Mesothelial cell of epicardium (in vitro differentiated cells): Measurements from ENCODE around the gene PDZD8. TPM values are rescaled to one million over a fixed set of nuclear protein-coding genes. Genes with fewer than 3 reads are reported as not detected.

Experiments used
- DNase-seq, 2 experiments: peaks; one replicate each; pipeline ENCODE4 v3.0.0; 2021; ENCODE audit warnings: low spot score in 2 of 2; ENCODE audit not compliant: unreplicated experiment in 2 of 2
- H3K27ac Mint-ChIP-seq: 2 replicates; pipeline ENCODE4 v1.8.0; 2021; ENCODE audit warnings: mixed read lengths
- H3K27me3 Mint-ChIP-seq: 2 replicates; pipeline ENCODE4 v1.8.0; 2021; ENCODE audit warnings: low read depth, mixed read lengths
- H3K36me3 Mint-ChIP-seq: 2 replicates; pipeline ENCODE4 v1.8.0; 2021; ENCODE audit warnings: mixed read lengths
- H3K4me1 Mint-ChIP-seq: 2 replicates; pipeline ENCODE4 v1.8.0; 2021; ENCODE audit warnings: mixed read lengths
- H3K4me3 Mint-ChIP-seq: 2 replicates; pipeline ENCODE4 v1.8.0; 2021; ENCODE audit warnings: mild to moderate bottlenecking, moderate library complexity, mixed read lengths
- H3K9me3 Mint-ChIP-seq: 2 replicates; pipeline ENCODE4 v1.8.0; 2021; ENCODE audit warnings: mixed read lengths
- total RNA-seq: library from RNA; stranded (reverse); gene quantifications from 3 replicates; pipeline ENCODE4 v1.2.1, GENCODE V29; 2021
- TF ChIP-seq, protein P1 (sequence below): fragments of 200-600 bp; sonication (generic); IDR thresholded peaks from one replicate; pipeline ENCODE4 v1.5.0; 2021; ENCODE audit warnings: antibody characterized with exemption; ENCODE audit not compliant: unreplicated experiment

Gene PDZD8
- total RNA-seq, 1 donor from 2014 or later = 27.3 TPM

DNA sequence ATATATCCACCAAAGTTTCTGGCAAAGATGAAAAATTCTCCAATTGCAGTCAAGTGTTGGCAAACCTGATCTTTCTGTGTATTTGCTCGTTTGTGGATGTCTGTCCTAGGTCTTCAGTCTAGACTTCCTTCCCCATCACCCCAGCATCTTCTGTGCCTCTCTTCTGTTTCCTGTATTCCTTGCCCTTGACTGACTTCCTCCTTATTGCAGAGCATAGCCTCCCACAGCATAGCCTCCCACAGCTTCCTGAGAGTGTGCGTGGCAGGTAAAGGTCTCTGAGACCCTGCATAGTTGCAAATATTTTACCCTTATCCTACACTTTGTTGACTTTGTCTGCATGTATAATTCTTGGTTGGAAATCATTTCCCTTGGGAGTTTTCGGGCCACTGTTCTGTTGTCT, 116.0 kb downstream of the PDZD8 start:
- no peak overlapping the region for H3K27ac Mint-ChIP-seq
- H3K9me3 Mint-ChIP-seq = no peaks in the 10 kb centered on the region
- H3K27me3 Mint-ChIP-seq = peaks cover 42% of the 10 kb centered on the region
- TF ChIP-seq, protein P1, sequence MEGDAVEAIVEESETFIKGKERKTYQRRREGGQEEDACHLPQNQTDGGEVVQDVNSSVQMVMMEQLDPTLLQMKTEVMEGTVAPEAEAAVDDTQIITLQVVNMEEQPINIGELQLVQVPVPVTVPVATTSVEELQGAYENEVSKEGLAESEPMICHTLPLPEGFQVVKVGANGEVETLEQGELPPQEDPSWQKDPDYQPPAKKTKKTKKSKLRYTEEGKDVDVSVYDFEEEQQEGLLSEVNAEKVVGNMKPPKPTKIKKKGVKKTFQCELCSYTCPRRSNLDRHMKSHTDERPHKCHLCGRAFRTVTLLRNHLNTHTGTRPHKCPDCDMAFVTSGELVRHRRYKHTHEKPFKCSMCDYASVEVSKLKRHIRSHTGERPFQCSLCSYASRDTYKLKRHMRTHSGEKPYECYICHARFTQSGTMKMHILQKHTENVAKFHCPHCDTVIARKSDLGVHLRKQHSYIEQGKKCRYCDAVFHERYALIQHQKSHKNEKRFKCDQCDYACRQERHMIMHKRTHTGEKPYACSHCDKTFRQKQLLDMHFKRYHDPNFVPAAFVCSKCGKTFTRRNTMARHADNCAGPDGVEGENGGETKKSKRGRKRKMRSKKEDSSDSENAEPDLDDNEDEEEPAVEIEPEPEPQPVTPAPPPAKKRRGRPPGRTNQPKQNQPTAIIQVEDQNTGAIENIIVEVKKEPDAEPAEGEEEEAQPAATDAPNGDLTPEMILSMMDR = no peak
- H3K4me1 Mint-ChIP-seq = peaks cover 6% of the 10 kb centered on the region
- no peak overlapping the region for H3K4me3 Mint-ChIP-seq
- H3K36me3 Mint-ChIP-seq = no peaks in the 10 kb centered on the region
- no peak for DNase-seq

DNA sequence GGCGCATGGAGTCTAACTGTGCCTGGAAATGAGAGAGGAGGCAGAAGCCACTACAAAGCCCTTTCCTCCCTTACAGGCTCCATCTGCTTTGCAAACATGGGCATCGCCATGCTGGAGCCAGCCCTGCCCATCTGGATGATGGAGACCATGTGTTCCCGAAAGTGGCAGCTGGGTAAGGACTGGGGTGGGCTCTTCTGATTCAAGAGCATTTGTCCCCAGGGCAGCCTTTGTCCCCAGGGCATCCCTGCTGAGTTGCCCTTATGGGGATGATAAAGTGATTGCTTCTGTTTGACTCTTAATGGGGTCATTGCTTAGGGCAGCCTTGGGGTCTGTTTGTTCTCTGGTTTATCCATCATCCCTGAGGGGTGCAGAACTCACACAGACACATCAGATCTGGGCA, 117.5 kb downstream of the PDZD8 start:
- H3K27me3 Mint-ChIP-seq = peaks cover 48% of the 10 kb centered on the region
- TF ChIP-seq, protein P1 = no peak
- H3K4me3 Mint-ChIP-seq = no peak overlapping the region
- no peaks in the 10 kb centered on the region for H3K9me3 Mint-ChIP-seq
- H3K36me3 Mint-ChIP-seq = no peaks in the 10 kb centered on the region
- no peak overlapping the region for H3K27ac Mint-ChIP-seq
- H3K4me1 Mint-ChIP-seq = peaks cover 6% of the 10 kb centered on the region
- no peak for DNase-seq

DNA sequence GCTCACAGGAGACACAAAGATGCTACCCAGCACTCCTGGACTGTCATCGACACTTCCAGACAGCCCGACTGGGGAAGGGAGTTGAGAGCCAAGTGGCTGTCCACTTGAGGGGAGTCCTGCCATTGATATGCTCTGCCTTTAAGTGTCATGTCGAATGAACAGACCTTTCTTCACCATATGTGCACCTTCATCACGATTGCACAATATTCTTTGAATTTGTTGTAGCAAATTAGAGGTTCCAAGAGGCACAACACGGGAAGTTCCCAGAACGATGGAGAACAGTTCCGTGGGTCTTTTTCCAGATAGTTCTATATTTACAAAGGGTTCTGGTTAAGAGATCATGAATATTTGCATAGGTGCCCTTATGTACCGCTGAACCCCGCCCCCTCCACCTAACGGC, 118.3 kb downstream of the PDZD8 start:
- no peak overlapping the region for H3K27ac Mint-ChIP-seq
- no peak overlapping the region for H3K4me3 Mint-ChIP-seq
- DNase-seq = no peak
- no peaks in the 10 kb centered on the region for H3K9me3 Mint-ChIP-seq
- TF ChIP-seq, protein P1 = no peak
- no peaks in the 10 kb centered on the region for H3K36me3 Mint-ChIP-seq
- H3K27me3 Mint-ChIP-seq = peaks cover 45% of the 10 kb centered on the region
- H3K4me1 Mint-ChIP-seq = peaks cover 6% of the 10 kb centered on the region

DNA sequence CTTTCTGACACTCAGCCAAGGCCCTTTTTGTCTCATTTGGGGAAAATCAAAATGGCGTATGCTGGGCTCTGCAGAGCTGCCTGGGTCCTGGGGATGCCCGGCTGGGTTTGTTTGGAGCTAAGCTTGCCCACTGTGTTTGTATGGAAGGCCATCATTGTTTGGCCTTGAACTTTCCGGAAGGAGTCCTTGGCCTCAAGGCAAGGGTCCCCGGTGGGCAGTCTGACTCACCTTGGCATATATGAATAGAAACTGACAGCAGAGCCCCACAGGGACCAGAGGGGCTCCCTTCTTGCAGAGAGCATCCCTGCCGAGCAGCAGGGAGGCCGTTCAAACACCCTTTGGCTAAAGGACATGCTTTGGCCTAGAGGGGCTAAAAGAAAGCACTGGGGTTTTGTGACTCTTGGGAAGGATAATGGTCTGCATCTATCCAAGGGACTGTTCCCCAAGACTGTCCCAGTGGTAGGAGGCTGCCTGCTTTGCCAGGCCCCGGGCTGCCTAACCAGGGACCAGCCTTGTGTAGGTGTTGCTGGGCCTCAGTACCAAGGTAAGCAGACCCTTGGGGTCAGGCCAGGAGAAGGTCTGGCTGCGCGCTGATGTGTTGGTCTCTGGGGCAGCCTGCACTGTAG, 119.3 kb downstream of the PDZD8 start:
- H3K27ac Mint-ChIP-seq = no peak overlapping the region
- H3K4me1 Mint-ChIP-seq = peaks cover 6% of the 10 kb centered on the region
- no peaks in the 10 kb centered on the region for H3K36me3 Mint-ChIP-seq
- no peaks in the 10 kb centered on the region for H3K9me3 Mint-ChIP-seq
- H3K4me3 Mint-ChIP-seq = no peak overlapping the region
- peaks cover 47% of the 10 kb centered on the region for H3K27me3 Mint-ChIP-seq
- TF ChIP-seq, protein P1 = no peak
- DNase-seq = no peak

DNA sequence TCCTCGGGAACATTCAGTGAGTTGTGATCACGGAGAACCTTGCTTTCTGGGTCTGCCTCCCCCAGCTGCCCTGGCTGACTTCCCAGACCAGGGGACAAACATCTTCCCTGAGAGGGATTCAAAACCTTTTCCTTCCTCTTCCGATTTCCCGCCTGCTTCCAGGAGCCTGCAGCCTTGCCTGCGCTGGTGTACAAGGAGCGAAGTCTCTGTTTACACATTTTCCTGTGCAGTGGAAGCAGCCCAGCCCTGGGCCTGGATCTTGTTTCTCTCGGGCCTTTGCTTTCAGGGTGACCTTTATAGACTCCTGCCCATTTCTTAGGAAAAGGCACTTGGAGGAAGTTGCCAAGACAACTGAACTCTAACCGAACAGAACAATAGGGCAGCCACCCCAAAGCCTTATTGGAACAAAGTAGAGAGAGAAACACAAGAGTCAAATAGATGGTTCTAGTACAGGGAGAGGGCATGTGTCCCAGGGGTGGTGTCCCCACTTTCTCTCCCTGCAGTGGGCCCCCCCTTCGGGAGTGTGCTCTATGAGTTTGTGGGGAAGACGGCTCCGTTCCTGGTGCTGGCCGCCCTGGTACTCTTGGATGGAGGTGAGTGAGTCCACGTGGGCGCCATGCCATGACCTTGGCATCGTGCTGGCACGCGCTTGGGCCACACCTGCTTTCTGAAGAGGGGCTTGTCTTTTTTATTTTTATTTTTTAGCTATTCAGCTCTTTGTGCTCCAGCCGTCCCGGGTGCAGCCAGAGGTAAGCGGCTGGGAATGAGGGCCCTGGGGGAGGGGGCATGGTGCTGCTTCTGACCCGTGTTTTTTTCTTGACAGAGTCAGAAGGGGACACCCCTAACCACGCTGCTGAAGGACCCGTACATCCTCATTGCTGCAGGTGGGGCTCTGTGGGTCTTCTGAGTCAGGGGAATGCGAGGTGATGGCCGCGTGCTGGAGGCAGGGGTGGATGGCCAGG, 120.2 kb downstream of the PDZD8 start:
- Mint-ChIP-seq H3K27ac (no peak overlapping the region), H3K4me3 (no peak overlapping the region), H3K4me1 (peaks cover under 1% of the 10 kb centered on the region), H3K9me3 (no peaks in the 10 kb centered on the region), H3K36me3 (no peaks in the 10 kb centered on the region), H3K27me3 (peaks cover 48% of the 10 kb centered on the region)
- no peak for DNase-seq
- TF ChIP-seq, protein P1 = no peak
